OCI-LY1 (cell line): ENCODE results near the gene TTC1.

Experiments used
- H2AFZ ChIP-seq: fragments of 200-600 bp; sonication (generic), shearing (Covaris generic); 2 replicates; pipeline ENCODE4 v1.6.0; 2014; ENCODE audit warnings: antibody characterized with exemption, mild to moderate bottlenecking, low read length
- H3F3A ChIP-seq: fragments of 200-600 bp; sonication (generic), shearing (Covaris generic); 2 replicates; pipeline ENCODE4 v1.6.0; 2014; ENCODE audit warnings: mild to moderate bottlenecking, antibody characterized with exemption, low read length, moderate library complexity; ENCODE audit not compliant: insufficient read depth
- H3K27ac ChIP-seq: fragments of 200-600 bp; sonication (generic); 2 replicates; pipeline ENCODE4 v1.5.1; 2014; ENCODE audit warnings: low read length, mixed run types, mild to moderate bottlenecking, low read depth; ENCODE audit not compliant: poor library complexity, severe bottlenecking
- H3K27me3 ChIP-seq: fragments of 200-600 bp; sonication (generic); 2 replicates; pipeline ENCODE4 v1.6.0; 2014; ENCODE audit warnings: antibody characterized with exemption, mild to moderate bottlenecking, low read length, moderate library complexity; ENCODE audit not compliant: insufficient read depth
- H3K36me3 ChIP-seq: fragments of 200-600 bp; sonication (generic); 2 replicates; pipeline ENCODE4 v1.6.1; 2014; ENCODE audit warnings: mild to moderate bottlenecking, antibody characterized with exemption, low read length, moderate library complexity, mixed read lengths; ENCODE audit not compliant: insufficient read depth
- H3K4me1 ChIP-seq: fragments of 200-600 bp; sonication (generic); 2 replicates; pipeline ENCODE4 v1.5.1; 2014; ENCODE audit warnings: mild to moderate bottlenecking, low read length, moderate library complexity; ENCODE audit not compliant: insufficient read depth, severe bottlenecking
- H3K4me2 ChIP-seq: fragments of 200-600 bp; sonication (generic), shearing (Covaris generic); 2 replicates; pipeline ENCODE4 v1.6.1; 2014; ENCODE audit warnings: low read length
- H3K4me3 ChIP-seq: fragments of 200-600 bp; sonication (generic); 2 replicates; pipeline ENCODE4 v1.5.1; 2014; ENCODE audit warnings: low read length, low read depth, mild to moderate bottlenecking, mixed read lengths; ENCODE audit not compliant: poor library complexity, severe bottlenecking
- H3K79me2 ChIP-seq: fragments of 200-600 bp; shearing (Covaris generic); 2 replicates; pipeline ENCODE4 v1.6.1; 2016; ENCODE audit warnings: mixed run types, low read length, mixed read lengths; ENCODE audit not compliant: insufficient read depth
- H3K9ac ChIP-seq: fragments of 200-600 bp; sonication (generic), shearing (Covaris generic); 2 replicates; pipeline ENCODE4 v1.6.1; 2014; ENCODE audit warnings: mild to moderate bottlenecking, low read length, mixed read lengths
- H3K9me2 ChIP-seq: fragments of 200-600 bp; sonication (generic), shearing (Covaris generic); 2 replicates; pipeline ENCODE4 v1.6.1; 2014; ENCODE audit warnings: low read depth, mild to moderate bottlenecking, low read length, mixed read lengths
- H3K9me3 ChIP-seq: fragments of 200-600 bp; shearing (Covaris generic); 2 replicates; pipeline ENCODE4 v1.6.1; 2014; ENCODE audit warnings: low read length, mixed read lengths
- H4K20me1 ChIP-seq: fragments of 200-600 bp; sonication (generic), shearing (Covaris generic); 2 replicates; pipeline ENCODE4 v1.6.0; 2016; ENCODE audit warnings: mild to moderate bottlenecking, low read length; ENCODE audit not compliant: insufficient read depth
- EZH2 ChIP-seq: fragments of 200-600 bp; sonication (generic), shearing (Covaris generic); IDR thresholded peaks from 2 replicates; pipeline ENCODE4 v1.8.0; 2017; ENCODE audit warnings: borderline replicate concordance, mixed run types, mild to moderate bottlenecking, antibody characterized with exemption, low read length, moderate library complexity, mixed read lengths
- TF ChIP-seq, protein P1 (sequence below): fragments of 200-600 bp; sonication (generic), shearing (Covaris generic); IDR thresholded peaks from 2 replicates; pipeline ENCODE4 v1.5.1; 2017; ENCODE audit warnings: mild to moderate bottlenecking, antibody characterized with exemption, low read length, moderate library complexity, mixed read lengths

TTC1 gene

GRCh38 chr5:160079753-160080152 lies 70.8 kb downstream of the TTC1 start:
- Histone ChIP-seq H2AFZ (no peak overlapping the region), H3K9me2 (no peaks in the 10 kb centered on the region), H3F3A (no peaks in the 10 kb centered on the region), H3K4me1 (peaks cover 6% of the 10 kb centered on the region), H3K9ac (no peak overlapping the region), H3K27me3 (no peaks in the 10 kb centered on the region), H3K4me2 (no peak overlapping the region), H3K36me3 (no peaks in the 10 kb centered on the region), H4K20me1 (no peaks in the 10 kb centered on the region), H3K9me3 (no peaks in the 10 kb centered on the region), H3K79me2 (no peaks in the 10 kb centered on the region), H3K27ac (no peak overlapping the region), H3K4me3 (no peak overlapping the region)
- TF ChIP-seq EZH2, result no peak
- TF ChIP-seq, protein P1, sequence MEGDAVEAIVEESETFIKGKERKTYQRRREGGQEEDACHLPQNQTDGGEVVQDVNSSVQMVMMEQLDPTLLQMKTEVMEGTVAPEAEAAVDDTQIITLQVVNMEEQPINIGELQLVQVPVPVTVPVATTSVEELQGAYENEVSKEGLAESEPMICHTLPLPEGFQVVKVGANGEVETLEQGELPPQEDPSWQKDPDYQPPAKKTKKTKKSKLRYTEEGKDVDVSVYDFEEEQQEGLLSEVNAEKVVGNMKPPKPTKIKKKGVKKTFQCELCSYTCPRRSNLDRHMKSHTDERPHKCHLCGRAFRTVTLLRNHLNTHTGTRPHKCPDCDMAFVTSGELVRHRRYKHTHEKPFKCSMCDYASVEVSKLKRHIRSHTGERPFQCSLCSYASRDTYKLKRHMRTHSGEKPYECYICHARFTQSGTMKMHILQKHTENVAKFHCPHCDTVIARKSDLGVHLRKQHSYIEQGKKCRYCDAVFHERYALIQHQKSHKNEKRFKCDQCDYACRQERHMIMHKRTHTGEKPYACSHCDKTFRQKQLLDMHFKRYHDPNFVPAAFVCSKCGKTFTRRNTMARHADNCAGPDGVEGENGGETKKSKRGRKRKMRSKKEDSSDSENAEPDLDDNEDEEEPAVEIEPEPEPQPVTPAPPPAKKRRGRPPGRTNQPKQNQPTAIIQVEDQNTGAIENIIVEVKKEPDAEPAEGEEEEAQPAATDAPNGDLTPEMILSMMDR, result no peak

DNA sequence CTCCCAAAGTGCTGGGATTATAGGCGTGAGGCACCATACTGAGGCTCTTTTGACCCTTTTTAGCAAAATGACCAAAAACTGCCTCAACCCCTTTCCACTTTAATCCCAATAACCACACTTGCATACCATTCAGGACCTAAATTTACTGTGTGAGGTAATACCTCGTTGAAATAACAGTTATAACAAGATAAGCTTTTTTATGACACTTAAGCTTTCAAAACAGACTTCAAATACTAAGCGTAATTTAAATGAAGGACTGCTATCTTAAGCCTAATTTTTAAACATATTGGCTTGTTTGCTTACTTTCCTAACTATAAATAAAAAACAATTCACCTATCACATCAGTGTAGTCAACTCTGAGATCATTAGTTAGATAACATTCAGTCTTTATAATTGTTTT lies 72.6 kb downstream of the TTC1 start:
- Histone ChIP-seq H3K79me2 (no peaks in the 10 kb centered on the region), H2AFZ (no peak overlapping the region), H3K27ac (no peak overlapping the region), H3K27me3 (no peaks in the 10 kb centered on the region), H3K4me1 (peaks cover 6% of the 10 kb centered on the region), H3F3A (no peaks in the 10 kb centered on the region), H3K4me2 (no peak overlapping the region), H3K36me3 (no peaks in the 10 kb centered on the region), H3K9me2 (no peaks in the 10 kb centered on the region), H3K9me3 (no peaks in the 10 kb centered on the region), H4K20me1 (no peaks in the 10 kb centered on the region), H3K9ac (no peak overlapping the region), H3K4me3 (no peak overlapping the region)
- TF ChIP-seq EZH2, result no peak
- TF ChIP-seq, protein P1, result no peak

GRCh38 chr5:160082614-160083500 lies 73.9 kb downstream of the TTC1 start:
- no peak overlapping the region for H3K9ac ChIP-seq
- TF ChIP-seq, protein P1, result no peak
- TF ChIP-seq EZH2, result no peak
- no peaks in the 10 kb centered on the region for H3K27me3 ChIP-seq
- no peaks in the 10 kb centered on the region for H3K9me2 ChIP-seq
- H2AFZ ChIP-seq, result no peak overlapping the region
- H3F3A ChIP-seq, result no peaks in the 10 kb centered on the region
- no peaks in the 10 kb centered on the region for H3K9me3 ChIP-seq
- H4K20me1 ChIP-seq, result no peaks in the 10 kb centered on the region
- no peak overlapping the region for H3K4me2 ChIP-seq
- H3K4me1 ChIP-seq, result peaks cover 6% of the 10 kb centered on the region
- no peak overlapping the region for H3K27ac ChIP-seq
- H3K4me3 ChIP-seq, result no peak overlapping the region
- H3K79me2 ChIP-seq, result no peaks in the 10 kb centered on the region
- no peaks in the 10 kb centered on the region for H3K36me3 ChIP-seq
